Amygdala (tissue), 56 donors: ENCODE results near the gene HNF4A.

Experiments used
- DNase-seq, 56 donors: peaks; one replicate each; lab custom pipeline; 2025; lab: John Stamatoyannopoulos, UW

Gene HNF4A

DNA sequence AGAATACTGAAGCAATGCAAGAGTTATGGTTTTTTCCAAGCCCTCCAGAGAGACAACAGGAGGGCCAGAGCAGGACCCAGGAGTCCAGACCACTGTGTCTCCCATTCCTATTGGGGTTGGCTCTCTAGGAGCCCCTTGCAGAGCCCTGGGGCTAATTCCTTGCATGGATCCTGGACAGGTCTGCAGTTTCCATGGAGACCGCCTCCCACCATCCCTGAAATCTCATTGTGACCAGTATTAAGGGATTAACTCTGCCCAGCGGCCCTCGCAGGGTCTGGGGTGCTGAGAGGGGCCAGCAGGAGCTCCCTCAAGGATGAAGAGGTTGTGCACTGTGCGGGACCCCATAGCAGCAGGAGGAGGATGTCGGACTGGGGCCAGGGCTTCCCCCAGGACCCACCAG is 34.8 kb downstream of the HNF4A start:
- DNase-seq, result no peak

DNA sequence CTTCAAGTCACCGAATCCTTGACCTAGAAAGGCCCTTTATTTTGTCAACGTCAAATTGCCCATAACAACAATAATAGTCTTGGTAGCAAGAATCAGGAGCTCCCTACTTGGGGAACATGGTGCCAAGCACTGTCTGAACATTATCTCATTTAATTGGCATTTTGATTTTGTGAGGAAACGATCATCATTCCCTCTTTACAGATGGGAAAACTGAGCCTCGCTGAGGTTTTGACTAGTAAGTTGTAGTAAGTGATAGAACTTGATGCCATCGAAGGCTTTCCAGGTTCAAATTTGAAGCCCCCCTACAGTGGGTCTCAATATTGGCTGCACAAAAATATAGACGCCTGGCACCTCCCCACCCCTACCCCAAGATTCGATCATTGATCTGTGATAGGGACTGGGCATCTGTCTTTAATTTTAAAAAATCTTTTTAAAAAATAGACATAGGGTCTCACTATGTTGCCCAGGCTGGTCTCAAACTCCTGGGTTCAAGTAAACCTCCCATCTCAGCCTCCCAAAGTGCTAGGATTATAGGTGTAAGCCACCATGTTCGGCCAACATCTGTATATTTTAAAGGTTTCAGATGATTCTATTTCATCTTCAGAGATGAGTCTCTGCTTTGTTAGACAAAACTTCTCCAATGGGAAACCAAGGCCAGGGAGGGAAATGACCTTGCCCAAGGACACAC is 36.7 kb downstream of the HNF4A start:
- DNase-seq, result no peak

DNA sequence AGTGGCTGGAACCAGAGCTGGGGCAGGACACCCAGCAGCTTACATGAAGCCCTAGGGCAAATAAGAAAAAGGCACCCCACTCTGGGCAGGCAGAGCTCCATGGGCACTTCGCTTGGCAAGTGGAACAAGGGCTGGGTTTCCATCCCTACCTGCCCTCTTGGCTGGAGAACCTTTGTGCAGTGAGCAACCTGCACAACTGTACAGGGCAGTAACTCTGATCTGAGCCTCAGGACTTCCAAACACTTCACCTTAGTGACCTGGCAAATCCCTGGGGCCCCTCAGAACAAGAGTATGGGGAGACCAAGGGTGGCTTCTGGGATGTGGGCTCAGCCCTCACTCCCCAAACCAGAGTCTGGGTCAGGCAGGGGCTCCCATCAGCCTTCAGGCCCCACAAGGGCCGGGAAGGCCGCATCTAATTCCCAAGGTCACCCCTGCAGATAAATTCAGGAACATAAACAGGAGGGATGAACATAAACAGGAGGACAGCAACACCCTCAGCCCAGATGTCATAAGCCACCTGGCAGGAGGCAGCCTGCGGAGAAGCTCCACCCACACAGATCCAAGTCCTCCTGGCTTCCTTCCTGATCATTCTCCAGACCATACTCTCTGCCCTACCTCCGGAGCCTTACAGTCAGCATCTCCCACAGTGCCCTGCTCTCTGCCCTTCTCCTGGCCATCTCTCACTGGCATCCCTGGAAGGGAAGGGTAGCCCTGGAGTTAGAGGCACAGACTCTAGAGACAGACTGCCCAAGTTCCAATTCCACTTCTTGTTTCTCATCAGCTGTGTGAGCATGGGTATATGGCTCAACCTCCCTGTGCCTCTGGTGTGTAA is 37.5 kb downstream of the HNF4A start:
- DNase-seq, result no peak

DNA sequence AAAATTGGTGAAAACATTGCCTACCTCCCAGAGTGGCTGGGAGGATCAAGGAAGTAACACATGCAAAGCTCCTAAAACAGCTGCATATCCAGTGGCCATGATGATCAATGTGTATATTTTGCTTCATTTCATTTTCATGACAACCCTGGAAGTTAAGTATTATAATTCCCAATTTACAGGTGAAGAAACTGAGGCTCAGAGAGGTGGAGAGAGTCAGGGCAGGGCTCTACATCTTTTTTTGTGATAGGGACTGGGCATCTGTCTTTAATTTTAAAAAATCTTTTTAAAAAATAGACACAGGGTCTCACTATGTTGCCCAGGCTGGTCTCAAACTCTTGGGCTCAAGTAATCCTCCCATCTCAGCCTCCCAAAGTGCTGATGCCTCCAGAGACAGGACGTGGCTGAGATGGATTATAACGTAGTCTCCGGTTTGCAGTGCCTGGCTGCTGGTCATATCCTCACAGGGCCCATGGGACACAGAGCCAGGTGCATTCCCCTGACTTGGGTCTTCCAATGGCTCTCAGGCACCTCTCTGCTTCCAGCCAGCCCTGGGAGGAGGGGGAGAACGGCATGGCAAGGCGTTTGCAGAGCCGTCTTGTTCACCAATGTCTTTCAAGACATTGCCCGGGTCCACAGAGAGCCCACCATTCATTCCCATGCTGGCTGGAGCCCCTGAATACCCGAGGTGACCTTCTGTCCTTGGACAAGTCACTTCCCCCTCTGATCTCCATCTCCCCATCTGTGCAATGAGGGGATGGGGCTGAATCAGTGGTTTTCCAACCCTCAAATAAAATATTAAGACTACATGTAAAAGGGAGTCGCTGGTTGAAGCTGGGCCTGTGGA is 38.3 kb downstream of the HNF4A start:
- DNase-seq, result no peak

DNA sequence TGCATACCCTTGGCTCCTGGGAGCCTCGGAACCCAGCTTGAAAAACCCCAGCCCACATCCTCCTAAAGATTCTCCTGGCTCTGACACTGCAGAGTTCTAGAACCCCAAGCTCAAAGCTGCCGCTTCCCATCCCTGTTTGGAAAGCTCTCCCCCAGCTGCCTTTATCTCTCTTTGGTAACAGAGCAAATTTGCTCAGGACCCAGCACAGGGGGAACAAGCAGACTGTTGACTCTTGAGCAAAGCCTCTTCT is 38.9 kb downstream of the HNF4A start:
- DNase-seq, result no peak

DNA sequence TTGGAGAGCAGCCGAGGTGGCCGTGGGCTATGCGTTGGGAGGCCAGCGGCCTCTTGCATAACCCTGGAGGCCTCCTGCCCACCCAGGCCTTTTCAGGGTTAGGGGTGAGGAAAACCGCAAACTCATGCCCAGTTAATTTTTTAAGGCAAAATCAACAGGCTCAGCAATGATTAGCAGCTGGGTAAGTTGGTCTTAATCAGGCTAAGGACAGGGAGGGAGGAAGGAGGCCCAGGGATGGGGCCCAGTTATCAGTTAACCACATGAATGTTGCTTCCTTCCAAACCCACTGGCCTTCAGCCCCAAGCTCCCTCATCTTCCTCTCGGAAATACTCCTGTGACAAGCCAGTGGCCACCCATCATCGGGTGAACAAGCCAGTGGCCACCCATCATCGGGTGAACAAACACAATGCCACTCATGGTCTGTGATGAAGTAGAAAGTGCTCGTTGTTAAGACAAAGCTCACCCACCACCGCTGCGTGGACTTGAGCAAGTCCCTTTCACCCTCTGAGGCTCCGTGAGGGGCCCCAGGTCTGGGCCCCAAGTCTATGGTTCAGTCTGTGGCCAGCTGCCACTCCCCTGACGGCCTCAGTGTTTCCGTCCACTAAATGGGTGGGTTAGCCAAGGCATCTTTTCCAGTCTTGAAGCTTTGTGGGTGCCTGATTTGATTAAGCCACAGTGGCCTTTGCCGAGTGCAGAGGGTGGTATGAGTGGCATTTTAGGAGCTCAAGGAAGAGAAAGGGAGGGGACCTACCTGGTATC is 39.4 kb downstream of the HNF4A start:
- no peak for DNase-seq

DNA sequence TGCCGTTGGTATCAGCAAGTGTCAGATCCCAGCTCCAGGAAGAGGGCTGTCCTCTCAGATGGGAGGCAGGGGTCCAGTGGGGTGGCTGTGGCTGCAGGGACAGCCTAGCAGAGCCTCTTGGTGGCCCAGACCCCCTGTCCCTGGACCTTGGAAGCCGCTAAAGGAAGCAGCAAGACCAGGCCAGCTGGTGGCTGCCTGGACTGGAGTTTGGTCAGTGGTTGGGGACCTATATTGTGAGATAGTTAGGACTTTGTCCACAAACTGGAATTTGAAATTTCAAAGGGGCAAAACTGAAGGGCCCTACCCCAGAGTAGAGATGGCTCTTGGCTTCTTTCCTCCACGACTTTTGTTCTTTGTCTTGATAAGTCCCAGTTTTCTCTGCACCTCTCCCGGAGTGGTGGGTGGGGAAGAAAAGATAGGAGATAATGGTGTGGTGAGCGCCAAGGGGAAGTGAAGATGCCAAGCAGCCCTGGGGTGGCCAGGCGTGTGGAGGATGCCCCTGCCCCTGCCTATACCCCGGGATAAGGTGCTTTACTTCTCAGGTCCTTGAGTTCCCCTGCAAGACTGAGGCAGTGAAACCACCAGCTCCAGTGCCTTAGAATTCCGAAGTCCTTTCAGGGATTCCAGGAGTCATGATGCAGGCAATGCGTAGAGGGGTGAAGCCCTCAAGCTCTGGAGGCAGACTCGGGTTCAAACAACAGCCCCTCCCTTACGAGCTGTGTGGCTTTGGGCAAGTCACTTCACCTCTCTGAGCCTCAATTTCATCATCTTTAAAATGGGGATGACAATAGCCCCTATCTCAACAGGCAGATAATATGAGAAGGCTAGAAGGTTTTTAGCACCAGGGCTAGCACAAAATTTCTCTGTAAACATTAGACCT is 40.2 kb downstream of the HNF4A start:
- DNase-seq, result no peak

DNA sequence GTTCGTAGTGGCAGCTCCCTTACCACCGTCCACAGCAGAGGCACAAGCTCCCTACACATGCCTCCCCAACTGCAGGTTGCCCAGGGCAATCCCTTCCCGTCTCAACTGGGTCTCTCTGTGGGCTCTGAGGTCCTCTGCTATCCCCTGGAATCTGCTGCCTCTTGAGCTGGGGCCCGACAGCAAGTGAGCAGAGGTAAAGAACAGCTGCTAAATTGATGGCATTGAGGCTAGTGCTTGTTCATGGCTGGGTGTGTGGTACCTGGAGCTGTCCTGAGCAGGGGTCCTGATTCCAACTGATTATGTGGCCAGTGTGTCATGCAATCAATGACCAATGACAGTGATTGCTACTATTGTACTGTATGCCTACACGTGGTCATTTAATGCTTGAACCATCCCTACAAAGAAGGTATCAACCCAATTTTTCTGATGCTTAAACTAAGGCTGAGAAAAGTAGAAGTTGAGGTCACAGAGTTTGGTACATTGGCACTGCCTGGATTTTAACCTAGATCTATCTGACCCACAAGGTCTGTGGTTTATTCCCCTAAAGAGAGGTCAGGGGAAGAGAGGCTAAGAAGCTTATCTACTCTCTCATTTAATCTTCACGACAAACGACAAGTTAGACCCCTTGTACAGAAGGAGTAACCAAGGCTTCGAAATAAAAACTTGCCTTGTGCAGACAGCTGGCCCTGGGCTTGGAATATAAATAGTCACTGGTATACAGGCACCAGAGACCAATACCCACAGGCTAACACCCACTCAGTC is 41.1 kb downstream of the HNF4A start:
- no peak for DNase-seq

DNA sequence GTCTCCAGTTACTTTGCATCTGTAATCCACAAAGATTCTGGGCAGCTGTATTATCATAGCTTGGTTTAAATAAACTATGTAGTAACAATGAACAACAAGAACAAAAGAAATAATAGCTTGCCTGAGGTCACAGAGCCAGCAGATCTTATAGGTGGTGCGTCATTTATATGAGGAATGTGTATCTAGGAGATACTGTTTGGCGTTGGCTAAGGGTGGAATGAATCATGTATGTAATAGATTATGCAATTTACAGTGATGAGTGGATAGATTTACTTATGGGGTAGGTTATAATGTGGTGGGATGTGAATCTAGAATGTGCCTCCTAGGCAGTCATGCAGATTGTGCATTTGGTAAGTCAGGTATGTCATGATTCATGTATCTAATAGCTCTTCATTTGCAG is 42.8 kb downstream of the HNF4A start:
- no peak for DNase-seq

DNA sequence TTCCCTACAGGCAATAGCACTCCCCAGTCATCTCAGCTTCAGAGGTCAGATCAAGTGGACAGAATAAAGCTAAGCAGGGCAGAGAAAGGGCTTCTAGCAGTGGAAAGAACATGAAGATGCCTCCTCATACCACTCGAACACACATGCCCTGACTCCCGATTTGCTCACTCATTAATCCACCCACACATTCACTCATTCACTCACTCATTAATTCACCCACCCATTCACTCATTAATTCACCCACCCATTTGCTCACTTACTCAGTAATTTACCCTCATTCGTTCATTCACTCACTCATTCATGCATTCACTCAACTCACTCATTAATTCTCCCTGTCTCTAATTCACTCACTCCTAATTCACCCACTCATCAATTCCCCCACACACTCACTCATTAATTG is 43.9 kb downstream of the HNF4A start:
- no peak for DNase-seq

DNA sequence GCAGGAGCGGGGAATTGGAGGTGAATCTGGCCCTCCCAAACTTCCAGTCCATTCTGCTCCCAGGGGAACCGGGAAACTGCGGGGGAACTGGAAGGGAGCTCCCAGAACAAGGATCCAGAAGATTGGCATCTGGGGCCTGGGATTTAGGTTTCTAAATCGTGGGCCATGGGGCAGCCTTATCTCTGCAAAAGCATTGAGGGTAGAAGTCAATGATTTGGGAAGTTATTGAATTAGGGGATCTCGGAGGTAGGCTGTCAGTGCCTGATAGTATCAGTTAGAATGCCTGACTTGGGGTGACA is 45.1 kb downstream of the HNF4A start:
- DNase-seq, result no peak

DNA sequence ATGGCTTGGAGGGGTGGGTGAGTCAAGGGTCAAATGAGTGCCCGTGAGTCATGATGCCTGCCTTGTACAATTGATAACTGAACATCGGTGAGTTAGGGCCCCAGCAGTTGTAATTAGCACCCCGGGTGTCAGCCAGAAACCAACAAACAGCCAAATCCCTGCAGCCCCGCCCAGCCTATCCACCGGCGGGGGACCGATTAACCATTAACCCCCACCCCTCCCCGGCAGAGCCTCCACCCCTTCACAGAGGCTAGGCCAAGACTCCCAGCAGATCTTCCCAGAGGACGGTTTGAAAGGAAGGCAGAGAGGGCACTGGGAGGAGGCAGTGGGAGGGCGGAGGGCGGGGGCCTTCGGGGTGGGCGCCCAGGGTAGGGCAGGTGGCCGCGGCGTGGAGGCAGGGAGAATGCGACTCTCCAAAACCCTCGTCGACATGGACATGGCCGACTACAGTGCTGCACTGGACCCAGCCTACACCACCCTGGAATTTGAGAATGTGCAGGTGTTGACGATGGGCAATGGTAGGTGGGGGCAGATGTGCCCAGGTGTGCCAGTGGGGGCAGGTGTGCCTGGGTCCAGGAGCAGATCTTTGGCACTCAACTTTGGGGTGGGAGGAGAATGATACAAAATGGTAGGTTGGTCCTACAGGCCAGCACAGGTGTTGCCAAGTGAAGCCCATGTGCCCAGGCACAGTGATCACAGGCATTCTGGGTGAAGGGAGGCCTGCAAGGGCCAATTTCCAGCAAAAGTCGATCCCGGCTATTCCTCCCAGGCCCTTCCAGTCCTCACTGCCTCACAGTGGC is 45.7 kb downstream of the HNF4A start:
- DNase-seq, result no peak

DNA sequence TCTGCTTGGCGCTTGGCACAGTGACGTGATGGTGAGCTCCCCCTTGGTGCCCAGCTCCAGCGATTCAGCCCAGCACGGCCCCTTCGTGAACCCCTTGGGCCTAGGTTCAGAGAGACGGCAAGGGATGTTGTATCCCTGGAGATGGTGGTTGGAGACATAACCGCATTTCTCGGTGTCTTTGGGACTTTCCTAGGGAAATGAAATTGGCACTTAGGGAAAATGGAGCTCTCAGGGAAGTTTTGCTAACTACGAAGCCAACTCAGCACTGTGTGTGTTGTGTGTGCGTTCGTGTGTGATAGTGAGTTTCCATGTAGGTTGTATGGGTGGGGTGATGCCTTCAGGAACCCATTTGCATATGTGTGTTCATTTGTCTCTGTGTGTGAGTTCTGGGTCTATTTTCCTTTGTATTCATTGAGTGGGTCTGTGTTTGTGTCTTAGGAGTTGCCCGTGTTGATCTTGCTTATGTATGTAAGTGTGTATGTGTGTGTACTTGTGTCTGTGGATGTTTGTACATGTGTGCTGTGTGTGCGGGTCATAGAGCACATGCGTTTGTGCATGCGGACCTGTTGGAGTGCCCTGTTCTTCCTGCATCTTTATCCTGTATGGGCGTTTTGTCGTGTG is 46.4 kb downstream of the HNF4A start:
- no peak for DNase-seq

DNA sequence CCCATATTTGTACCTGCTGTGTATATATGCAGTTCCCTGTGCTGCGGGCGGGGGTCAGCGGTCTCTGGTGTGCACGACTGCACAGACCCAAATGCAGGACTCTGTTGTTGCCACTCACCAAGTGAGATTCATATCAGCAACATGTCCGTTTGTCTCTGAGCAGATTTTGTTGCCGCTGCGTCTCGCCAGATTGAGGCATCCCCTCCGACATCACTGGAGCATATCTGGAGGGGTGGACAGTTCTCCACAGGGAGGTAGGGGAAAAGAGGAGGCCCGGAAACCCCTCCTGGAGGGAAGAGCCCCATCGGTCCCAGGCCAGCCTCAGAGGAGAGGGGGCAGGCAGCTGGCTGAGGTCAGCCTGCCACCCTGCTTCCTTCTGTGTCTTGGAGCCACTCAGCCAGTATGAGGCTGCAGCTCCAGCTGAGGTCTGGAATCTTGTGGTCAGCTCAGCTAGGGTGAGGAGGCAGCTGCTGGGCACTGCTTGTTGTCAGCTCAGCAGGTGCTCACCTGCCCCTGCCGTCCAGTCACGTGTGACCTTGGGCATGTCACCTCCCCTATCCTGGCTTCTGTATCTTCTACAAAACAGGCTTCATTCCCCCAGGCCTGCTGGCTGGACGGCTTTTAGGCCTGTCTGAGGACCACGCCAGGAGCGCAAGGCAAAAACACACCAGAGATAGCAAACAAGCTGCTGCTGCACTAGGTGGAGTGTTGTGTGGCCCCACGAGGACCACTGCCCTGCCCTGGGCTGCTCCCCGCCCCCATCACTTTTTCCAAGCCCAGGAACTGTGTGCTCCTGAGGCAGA is 47.1 kb downstream of the HNF4A start:
- DNase-seq, result no peak

DNA sequence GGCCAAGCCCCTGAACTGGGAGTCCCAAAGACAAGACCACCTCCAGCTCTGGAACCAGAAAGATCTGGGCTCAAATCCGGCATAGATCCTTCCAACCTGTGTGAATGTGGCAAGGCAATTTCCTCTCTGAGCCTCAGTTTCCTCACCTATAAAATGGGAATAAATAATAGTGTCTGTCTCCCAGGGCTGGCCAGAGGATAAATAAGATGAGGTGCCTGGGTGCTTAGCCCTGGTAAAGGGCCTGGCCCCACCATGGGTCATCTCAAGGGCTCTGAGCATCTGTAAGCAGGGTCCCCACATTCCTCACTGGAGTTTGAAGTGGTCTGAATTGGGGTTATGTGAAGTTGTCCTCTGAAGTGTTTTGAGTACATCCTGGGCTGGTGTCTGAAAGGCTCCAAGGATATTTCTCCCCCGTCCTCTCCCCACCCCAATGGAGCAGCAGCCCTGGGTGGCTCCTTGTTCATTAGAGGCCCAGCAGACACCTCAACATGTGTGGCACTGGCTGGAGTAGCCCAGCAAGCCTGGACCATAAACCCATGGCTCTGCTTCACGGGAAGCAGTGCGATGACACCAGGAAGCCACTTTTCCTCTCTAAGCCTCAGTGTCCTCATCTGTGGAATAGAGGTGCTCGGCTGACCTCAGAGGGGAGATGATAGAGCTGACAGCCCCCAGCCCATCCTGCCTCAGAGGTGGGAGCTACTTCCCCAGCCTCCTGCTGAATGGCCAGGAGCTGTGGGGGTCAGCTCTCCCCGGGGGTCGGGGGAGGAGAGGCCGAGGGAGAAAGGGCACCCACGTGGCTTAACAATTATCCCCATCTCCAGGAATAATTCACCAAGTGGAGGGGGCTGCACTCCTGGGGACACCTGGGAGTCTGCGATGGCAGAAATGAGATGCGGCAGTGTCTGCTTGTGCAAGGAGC is 48.0 kb downstream of the HNF4A start:
- no peak for DNase-seq
